Smooth muscle cell (in vitro differentiated cells): ENCODE results near the gene CUEDC2. TPM values are rescaled to one million over a fixed set of nuclear protein-coding genes. Genes with fewer than 3 reads are reported as not detected.

Experiments used
- DNase-seq: peaks from one replicate; lab custom pipeline; 2025; ENCODE audit not compliant: unreplicated experiment; lab: John Stamatoyannopoulos, UW
- H2AFZ ChIP-seq: fragments of 200-600 bp; sonication (generic); 2 replicates; pipeline ENCODE4 v1.6.0; 2016; ENCODE audit warnings: antibody characterized with exemption, low read depth, mild to moderate bottlenecking
- H3F3A ChIP-seq: fragments of 200-600 bp; sonication (generic); 2 replicates; pipeline ENCODE4 v1.6.0; 2017; ENCODE audit warnings: antibody characterized with exemption, low read depth
- H3K27ac ChIP-seq: fragments of 200-600 bp; sonication (generic); 2 replicates; pipeline ENCODE4 v1.5.1; 2016; ENCODE audit warnings: low read depth, mild to moderate bottlenecking
- H3K27me3 ChIP-seq: fragments of 200-600 bp; sonication (generic); 2 replicates; pipeline ENCODE4 v1.6.1; 2016; ENCODE audit warnings: low read depth, mild to moderate bottlenecking
- H3K36me3 ChIP-seq: fragments of 200-600 bp; sonication (generic); 2 replicates; pipeline ENCODE4 v1.5.1; 2016; ENCODE audit warnings: low read depth
- H3K4me1 ChIP-seq: fragments of 200-600 bp; sonication (generic); 2 replicates; pipeline ENCODE4 v1.5.1; 2016; ENCODE audit warnings: low read depth
- H3K4me2 ChIP-seq: fragments of 200-600 bp; sonication (generic); 2 replicates; pipeline ENCODE4 v1.6.0; 2016; ENCODE audit warnings: mild to moderate bottlenecking
- H3K4me3 ChIP-seq: fragments of 200-600 bp; sonication (generic); 2 replicates; pipeline ENCODE4 v1.5.1; 2016; ENCODE audit warnings: mild to moderate bottlenecking
- H3K79me2 ChIP-seq: fragments of 200-600 bp; sonication (generic); 2 replicates; pipeline ENCODE4 v1.6.0; 2016; ENCODE audit warnings: low read depth, mild to moderate bottlenecking
- H3K9ac ChIP-seq: fragments of 200-600 bp; sonication (generic); 2 replicates; pipeline ENCODE4 v1.6.0; 2016; ENCODE audit warnings: low read depth
- H3K9me3 ChIP-seq: fragments of 200-600 bp; sonication (generic); replicated peaks from 2 replicates; pipeline ENCODE4 v1.5.1; 2016; ENCODE audit warnings: low read depth
- H4K20me1 ChIP-seq: fragments of 200-600 bp; sonication (generic); 2 replicates; pipeline ENCODE4 v1.6.0; 2016; ENCODE audit warnings: low read depth
- CTCF ChIP-seq: fragments of 200-600 bp; sonication (generic); IDR thresholded peaks from 2 replicates; pipeline ENCODE4 v1.5.1; 2017; ENCODE audit warnings: borderline replicate concordance, mild to moderate bottlenecking, antibody characterized with exemption; ENCODE audit not compliant: insufficient read depth, poor library complexity, severe bottlenecking
- WGBS: methylation state at CpG from one replicate; pipeline ENCODE4 v1.1.7; 2016; ENCODE audit warnings: low lambda C conversion rate; 5-methylcytosine and 5-hydroxymethylcytosine counted together
- polyA plus RNA-seq: library from polyadenylated mRNA; unstranded; fragments of >200 nt; fragmentation: Nextera tagmentation; extraction: Ambion mirVana; gene quantifications from 2 replicates; pipeline ENCODE4 v1.2.1, GENCODE V29; 2016
- total RNA-seq: library from RNA; depleted of rRNA; stranded (reverse); fragments of >200 nt; gene quantifications from 2 replicates; pipeline ENCODE4 v1.2.3, GENCODE V29; 2014

Gene CUEDC2
- total and polyA plus RNA-seq, 2 experiments from 2014 or later: 24.7 to 112 TPM

- H3K79me2 ChIP-seq: no peaks in the 10 kb centered on the region
- H2AFZ ChIP-seq: peak overlapping the region; percentile 69
- DNase-seq: peak; percentile 22
- no peaks in the 10 kb centered on the region for H4K20me1 ChIP-seq
- no peak for TF ChIP-seq CTCF
- no peak overlapping the region for H3K27ac ChIP-seq
- H3K4me1 ChIP-seq: peaks cover 10% of the 10 kb centered on the region
- no peaks in the 10 kb centered on the region for H3K36me3 ChIP-seq
- H3K27me3 ChIP-seq: no peaks in the 10 kb centered on the region
- WGBS: 3% methylated on average over 48 of the region's 54 CpGs
- H3K9ac ChIP-seq: no peak overlapping the region
- no peaks in the 10 kb centered on the region for H3K9me3 ChIP-seq
- peaks cover 3% of the 10 kb centered on the region for H3F3A ChIP-seq
- peak overlapping the region; percentile 60 for H3K4me3 ChIP-seq
- peak overlapping the region; percentile 97 for H3K4me2 ChIP-seq
These were observed 29.0 kb upstream of the CUEDC2 start for GRCh38 chr10:102461187-102462054.

- Histone ChIP-seq H3K79me2 (no peaks in the 10 kb centered on the region), H3K36me3 (no peaks in the 10 kb centered on the region), H3K4me2 (peak overlapping the region; percentile 97), H3K27ac (no peak overlapping the region), H3K4me3 (peak overlapping the region; percentile 60), H3K4me1 (peaks cover 10% of the 10 kb centered on the region), H3K9me3 (no peaks in the 10 kb centered on the region), H3F3A (peaks cover 8% of the 10 kb centered on the region), H4K20me1 (no peaks in the 10 kb centered on the region), H2AFZ (peak overlapping the region; percentile 69), H3K9ac (no peak overlapping the region), H3K27me3 (no peaks in the 10 kb centered on the region)
- WGBS: 56% methylated on average over 8 of the region's 8 CpGs
- DNase-seq: no peak
- TF ChIP-seq CTCF: no peak
These were observed 28.4 kb upstream of the CUEDC2 start for GRCh38 chr10:102460836-102461186.

- 88% methylated on average over 4 of the region's 4 CpGs for WGBS
These were observed 26.3 kb upstream of the CUEDC2 start for GRCh38 chr10:102458656-102459055.

More at GRCh38 chr10:102458656-102459055, 26.3 kb upstream of the CUEDC2 start:
- no peak overlapping the region for H3K4me2 ChIP-seq
- H3F3A ChIP-seq: peaks cover 14% of the 10 kb centered on the region
- H3K79me2 ChIP-seq: no peaks in the 10 kb centered on the region
- no peaks in the 10 kb centered on the region for H3K27me3 ChIP-seq
- no peak overlapping the region for H3K27ac ChIP-seq
- H3K9me3 ChIP-seq: no peaks in the 10 kb centered on the region
- no peak overlapping the region for H2AFZ ChIP-seq
- no peak for DNase-seq
- peaks cover 24% of the 10 kb centered on the region for H3K4me1 ChIP-seq
- no peaks in the 10 kb centered on the region for H3K36me3 ChIP-seq
- peaks cover under 1% of the 10 kb centered on the region for H4K20me1 ChIP-seq
- no peak overlapping the region for H3K4me3 ChIP-seq
- no peak overlapping the region for H3K9ac ChIP-seq
- no peak for TF ChIP-seq CTCF
